Kidney (tissue), 14 donors: ENCODE results near the gene MDH2. TPM values are rescaled to one million over a fixed set of nuclear protein-coding genes. Genes with fewer than 3 reads are reported as not detected.

Experiments
- DNase-seq, 5 donors: peaks; one replicate each; pipeline ENCODE4 v3.0.0-alpha.2; 2013 to 2020
- FAIRE-seq: peaks from 2 replicates; lab custom pipeline; 2012; peaks lifted over from hg19 to GRCh38; lab: Jason Lieb, UNC
- H3K27ac ChIP-seq, 2 donors: one replicate each; pipeline ENCODE4 v1.7.0; 2013; ENCODE audit warnings: low read depth in 2 of 2, low read length in 2 of 2, inconsistent platforms in 1 of 2
- H3K27me3 ChIP-seq: one replicate; pipeline ENCODE4 v1.7.1; 2013; ENCODE audit warnings: low read length, inconsistent platforms; ENCODE audit not compliant: control insufficient read depth, insufficient read depth
- H3K36me3 ChIP-seq, 3 donors: one replicate each; pipeline versions ENCODE4 v1.7.0 to v1.7.1; 2013; ENCODE audit warnings: low read length in 3 of 3, control low read depth in 1 of 3, inconsistent platforms in 1 of 3; ENCODE audit not compliant: insufficient read depth in 3 of 3, control insufficient read depth in 2 of 3
- H3K4me1 ChIP-seq, 3 donors: one replicate each; pipeline versions ENCODE4 v1.7.0 to v1.7.1; 2013; ENCODE audit warnings: low read length in 3 of 3, inconsistent platforms in 1 of 3, low read depth in 1 of 3; ENCODE audit not compliant: control insufficient read depth in 2 of 3, insufficient read depth in 2 of 3
- H3K4me3 ChIP-seq, 3 donors: one replicate each; pipeline versions ENCODE4 v1.7.0 to v1.8.1; 2013; ENCODE audit warnings: low read length in 3 of 3, control low read depth in 1 of 3, inconsistent platforms in 1 of 3
- H3K9ac ChIP-seq, 3 donors: one replicate each; pipeline versions ENCODE4 v1.7.0 to v1.7.1; 2013; ENCODE audit warnings: low read length in 3 of 3, control low read depth in 1 of 3, inconsistent platforms in 1 of 3
- H3K9me3 ChIP-seq, 3 donors: one replicate each; pipeline versions ENCODE4 v1.7.0 to v1.7.1; 2013; ENCODE audit warnings: low read length in 3 of 3, control low read depth in 1 of 3, inconsistent platforms in 1 of 3; ENCODE audit not compliant: control insufficient read depth in 2 of 3, insufficient read depth in 1 of 3
- intact Hi-C: fragments of 100-400 bp; cut with DNase I; formaldehyde crosslinking; loops from one replicate; pipeline ENCODE4 v1.11.1; 2022
- polyA plus RNA-seq: library from polyadenylated mRNA; stranded (reverse); fragments of 350-450 nt; fragmentation: Illumina TruSeq; extraction: RNeasy Lipid Tissue Mini Kit (QIAGEN cat#74804); gene quantifications from one replicate; pipeline ENCODE4 v1.2.3, GENCODE V29; 2014; ENCODE audit warnings: low read depth, low replicate concordance; ENCODE audit not compliant: insufficient read depth
- total RNA-seq: library from RNA; stranded (reverse); fragmentation: NEBNext Ultra II Directional; extraction: Animal tissue kit (Norgen Biotek cat#: 25700); gene quantifications from one replicate; pipeline ENCODE4 v1.2.1, GENCODE V29; 2021
- TF ChIP-seq, protein P1 (sequence below): IDR thresholded peaks from 3 replicates; pipeline ENCODE4 v1.5.1; 2012; ENCODE audit warnings: mild to moderate bottlenecking, moderate library complexity, borderline replicate concordance; ENCODE audit not compliant: insufficient read depth; ENCODE audit errors: extremely low read depth
- donor health status: control.
- donor health status: control.
- donor health status: control.
- donor health status: control.
- donor health status: control.
- donor health status: DM: yes; HTN: yes; CAD: no.
- donor health status: Normal renal cell carcinoma (clear cell type).

The MDH2 gene
- total and polyA plus RNA-seq, 2 donors from 2014 or later = 130 to 233 TPM

GRCh38 chr7:76037310-76037709 is 10.6 kb upstream of the MDH2 start:
- no peak overlapping the region for H3K4me3 ChIP-seq
- no peak overlapping the region for H3K27ac ChIP-seq
- no peaks in the 10 kb centered on the region for H3K27me3 ChIP-seq
- no peak for DNase-seq
- no peak for FAIRE-seq
- no peaks in the 10 kb centered on the region for H3K4me1 ChIP-seq
- H3K9ac ChIP-seq = no peak overlapping the region
- intact Hi-C loops = no loop called here
- TF ChIP-seq, protein P1, sequence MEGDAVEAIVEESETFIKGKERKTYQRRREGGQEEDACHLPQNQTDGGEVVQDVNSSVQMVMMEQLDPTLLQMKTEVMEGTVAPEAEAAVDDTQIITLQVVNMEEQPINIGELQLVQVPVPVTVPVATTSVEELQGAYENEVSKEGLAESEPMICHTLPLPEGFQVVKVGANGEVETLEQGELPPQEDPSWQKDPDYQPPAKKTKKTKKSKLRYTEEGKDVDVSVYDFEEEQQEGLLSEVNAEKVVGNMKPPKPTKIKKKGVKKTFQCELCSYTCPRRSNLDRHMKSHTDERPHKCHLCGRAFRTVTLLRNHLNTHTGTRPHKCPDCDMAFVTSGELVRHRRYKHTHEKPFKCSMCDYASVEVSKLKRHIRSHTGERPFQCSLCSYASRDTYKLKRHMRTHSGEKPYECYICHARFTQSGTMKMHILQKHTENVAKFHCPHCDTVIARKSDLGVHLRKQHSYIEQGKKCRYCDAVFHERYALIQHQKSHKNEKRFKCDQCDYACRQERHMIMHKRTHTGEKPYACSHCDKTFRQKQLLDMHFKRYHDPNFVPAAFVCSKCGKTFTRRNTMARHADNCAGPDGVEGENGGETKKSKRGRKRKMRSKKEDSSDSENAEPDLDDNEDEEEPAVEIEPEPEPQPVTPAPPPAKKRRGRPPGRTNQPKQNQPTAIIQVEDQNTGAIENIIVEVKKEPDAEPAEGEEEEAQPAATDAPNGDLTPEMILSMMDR = no peak
- H3K36me3 ChIP-seq = peaks cover 0 to 4% (median 3%) of the 10 kb centered on the region in 3 donors
- no peaks in the 10 kb centered on the region for H3K9me3 ChIP-seq

DNA sequence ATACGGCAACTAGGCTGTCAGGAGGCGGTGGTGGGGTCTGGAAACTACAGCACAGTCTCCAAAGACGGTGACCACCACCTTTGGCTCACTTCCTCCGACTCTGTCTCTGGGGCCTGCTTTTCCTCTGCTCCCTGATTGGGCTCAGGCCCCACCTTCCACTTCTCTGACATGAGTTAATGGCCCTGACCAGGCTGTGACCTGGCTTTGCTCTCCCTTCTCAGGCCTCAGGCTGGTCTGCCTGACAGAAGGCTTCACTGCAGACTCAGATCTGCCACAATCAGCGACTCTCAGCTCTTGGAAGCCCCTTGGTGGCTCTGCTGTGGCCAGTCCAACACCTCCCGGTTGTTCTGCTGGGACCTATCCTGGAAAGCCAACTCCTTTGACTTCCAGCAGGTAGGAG is 7.8 kb upstream of the MDH2 start:
- Histone ChIP-seq H3K36me3 (peaks cover 0 to 4% (median 3%) of the 10 kb centered on the region in 3 donors), H3K27me3 (no peaks in the 10 kb centered on the region), H3K27ac (no peak overlapping the region), H3K4me3 (no peak overlapping the region), H3K4me1 (no peaks in the 10 kb centered on the region), H3K9me3 (no peaks in the 10 kb centered on the region), H3K9ac (no peak overlapping the region)
- TF ChIP-seq, protein P1 = no peak
- no peak for FAIRE-seq
- DNase-seq = no peak
- intact Hi-C loops = no loop called here

DNA sequence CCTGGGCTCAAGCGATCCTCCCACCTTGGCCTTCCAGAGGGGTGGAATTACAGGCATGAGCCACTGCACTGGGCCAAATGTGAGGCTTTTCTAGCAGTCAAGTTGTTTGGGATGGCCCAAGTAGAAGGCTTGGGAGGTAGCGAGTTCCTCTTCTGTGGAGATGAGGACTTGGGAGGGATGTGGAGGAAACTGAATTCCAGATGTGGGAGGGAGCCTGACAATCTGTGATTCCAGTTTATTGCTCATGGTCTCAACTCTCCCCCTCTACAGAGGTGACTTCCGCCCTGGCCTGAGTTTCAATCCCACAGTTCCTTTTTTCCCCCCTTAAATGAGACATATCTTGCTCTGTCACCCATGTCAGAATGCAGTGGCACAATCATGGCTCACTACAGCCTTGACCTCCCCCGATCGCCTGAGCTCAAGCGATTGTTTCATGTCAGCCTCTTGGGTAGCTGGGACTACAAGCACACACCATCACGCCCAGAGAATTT is 3.5 kb upstream of the MDH2 start:
- no peaks in the 10 kb centered on the region for H3K9me3 ChIP-seq
- H3K27me3 ChIP-seq = no peaks in the 10 kb centered on the region
- H3K4me1 ChIP-seq = peaks cover 0 to 6% (median 5%) of the 10 kb centered on the region in 3 donors
- FAIRE-seq = no peak
- no peak for DNase-seq
- no peak overlapping the region for H3K9ac ChIP-seq
- H3K36me3 ChIP-seq = peaks cover 0 to 4% (median 3%) of the 10 kb centered on the region in 3 donors
- TF ChIP-seq, protein P1 = no peak
- intact Hi-C loops = no loop called here
- H3K27ac ChIP-seq = no peak overlapping the region
- H3K4me3 ChIP-seq = no peak overlapping the region
